Hematopoietic multipotent progenitor cell treated with erythropoietin and hydrocortisone succinate and interleukin-3 and kit ligand, for 15 days (in vitro differentiated cells): ENCODE results near the gene CDC42.

Experiments
- DNase-seq: peaks from one replicate; pipeline ENCODE4 v3.0.0-alpha.2; 2015; ENCODE audit warnings: low spot score

The CDC42 gene

DNA sequence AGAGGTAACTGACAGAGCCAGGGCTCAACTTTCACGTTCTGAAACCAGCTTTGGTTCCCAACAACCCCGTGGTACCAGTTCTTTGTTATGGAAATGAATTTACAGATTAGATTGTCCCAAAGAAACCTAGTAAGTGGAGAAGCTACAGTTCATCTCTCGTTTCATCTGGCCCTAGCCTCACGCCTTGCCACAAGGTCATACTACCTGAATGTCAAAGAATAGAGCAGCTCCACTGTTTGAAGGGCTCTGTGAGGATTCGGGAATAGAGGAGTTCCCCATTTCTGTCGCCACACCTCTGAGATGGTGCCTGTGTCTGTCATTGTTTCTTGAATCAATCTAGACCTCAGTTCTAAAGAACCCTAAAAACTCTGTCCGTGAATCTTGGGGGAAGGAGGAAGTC lies 15.0 kb upstream of the CDC42 start:
- no peak for DNase-seq

- DNase-seq, result no peak
Measured at GRCh38 chr1:22038036-22038435, 14.5 kb upstream of the CDC42 start.

- DNase-seq, result peak; percentile 86
Measured at GRCh38 chr1:22039594-22040285, 12.8 kb upstream of the CDC42 start.

DNA sequence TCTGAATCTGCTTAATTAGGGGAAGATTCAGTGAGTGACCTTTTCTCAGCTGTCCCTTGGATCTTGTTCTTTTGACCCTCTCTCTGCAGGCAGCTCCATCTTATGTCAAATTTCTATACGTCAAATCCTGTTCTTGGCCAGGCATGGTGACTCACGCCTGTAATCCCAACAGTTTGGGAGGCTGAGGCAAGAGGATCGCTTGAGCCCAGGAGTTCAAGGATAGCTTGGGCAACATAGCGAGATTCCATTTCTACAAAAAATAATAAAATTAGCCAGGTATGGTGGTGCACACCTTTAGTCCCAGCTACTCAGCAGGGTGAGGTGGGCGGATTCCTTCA lies 12.3 kb upstream of the CDC42 start:
- DNase-seq, result no peak

GRCh38 chr1:22041505-22041904 lies 11.0 kb upstream of the CDC42 start:
- no peak for DNase-seq

DNA sequence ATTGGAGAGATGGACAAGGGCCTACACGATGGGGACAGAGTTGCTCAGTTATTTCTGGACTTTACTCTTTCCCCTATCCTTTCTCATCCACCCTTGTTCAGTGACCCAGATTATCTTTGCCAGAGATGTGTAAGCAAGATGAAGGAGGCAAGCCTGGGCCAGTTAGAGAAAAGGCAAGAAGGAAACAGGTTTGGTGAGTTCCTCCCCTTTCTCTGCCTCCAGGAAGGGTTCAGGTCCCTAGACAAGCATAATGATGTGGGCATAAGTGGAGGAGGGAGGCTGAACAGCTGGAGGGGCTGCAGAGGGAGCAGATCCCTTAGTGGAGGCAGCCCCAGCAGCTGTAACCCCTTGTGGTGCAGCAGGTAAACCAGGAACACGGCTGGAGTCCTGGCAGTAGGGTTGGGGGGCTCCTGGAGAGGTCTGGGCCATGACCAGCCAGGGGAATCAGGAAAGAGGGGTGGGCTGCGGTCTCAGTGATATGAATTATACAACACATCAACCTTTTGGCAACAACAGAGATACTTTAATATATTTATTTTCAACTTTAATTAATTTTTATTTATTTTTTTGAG lies 9.2 kb upstream of the CDC42 start:
- DNase-seq, result no peak

- no peak for DNase-seq
Measured at GRCh38 chr1:22044690-22045420, 7.7 kb upstream of the CDC42 start.

GRCh38 chr1:22045604-22046228 lies 6.8 kb upstream of the CDC42 start:
- no peak for DNase-seq

- no peak for DNase-seq
Measured at GRCh38 chr1:22048351-22049192, 3.9 kb upstream of the CDC42 start.

DNA sequence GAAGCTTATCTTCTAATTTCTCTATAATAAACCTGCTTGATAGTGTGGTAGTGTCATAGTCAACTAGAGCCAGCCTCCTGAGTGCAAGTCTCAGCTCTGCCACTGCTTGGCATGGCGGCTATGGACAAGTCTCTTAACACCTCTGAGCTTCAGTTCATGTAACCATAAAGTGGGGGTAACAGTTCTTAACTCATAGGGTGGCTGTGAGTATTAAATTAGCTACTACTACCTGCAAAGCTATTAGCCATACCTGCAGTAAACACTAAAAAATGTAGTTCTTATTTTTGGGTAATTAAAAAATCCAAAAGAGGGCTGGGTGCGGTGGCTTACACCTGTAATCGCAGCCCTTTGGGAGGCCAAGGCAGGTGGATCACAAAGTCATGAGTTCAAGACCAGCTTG lies 2.2 kb upstream of the CDC42 start:
- DNase-seq, result no peak

- no peak for DNase-seq
Measured at GRCh38 chr1:22051607-22052114, 848 bp upstream of the CDC42 start.

GRCh38 chr1:22053017-22053860 lies 730 bp downstream of the CDC42 start:
- peak; percentile 60 for DNase-seq

- no peak for DNase-seq
Measured at GRCh38 chr1:22053861-22054770, 1.6 kb downstream of the CDC42 start.

GRCh38 chr1:22055463-22055862 lies 3.0 kb downstream of the CDC42 start:
- no peak for DNase-seq

GRCh38 chr1:22056043-22056442 lies 3.5 kb downstream of the CDC42 start:
- no peak for DNase-seq

DNA sequence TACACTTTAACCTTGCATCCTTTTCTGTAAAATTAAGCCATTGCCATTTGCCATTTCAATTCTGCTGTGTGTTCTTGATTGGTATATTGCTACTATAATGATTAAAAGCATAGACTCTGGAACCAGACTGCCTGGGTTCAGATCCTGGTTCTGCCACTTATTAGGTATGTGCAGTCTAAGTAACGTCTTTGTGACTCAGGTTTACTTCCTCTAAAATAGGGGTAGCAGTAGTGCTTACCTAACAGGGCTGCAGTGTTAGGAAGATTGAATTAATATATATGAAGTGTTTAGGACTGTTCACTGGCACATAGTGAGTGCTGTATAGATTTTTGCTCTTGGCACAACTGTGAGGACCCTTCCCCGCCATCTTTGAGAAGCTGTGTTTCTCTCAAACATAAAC lies 4.4 kb downstream of the CDC42 start:
- no peak for DNase-seq

DNA sequence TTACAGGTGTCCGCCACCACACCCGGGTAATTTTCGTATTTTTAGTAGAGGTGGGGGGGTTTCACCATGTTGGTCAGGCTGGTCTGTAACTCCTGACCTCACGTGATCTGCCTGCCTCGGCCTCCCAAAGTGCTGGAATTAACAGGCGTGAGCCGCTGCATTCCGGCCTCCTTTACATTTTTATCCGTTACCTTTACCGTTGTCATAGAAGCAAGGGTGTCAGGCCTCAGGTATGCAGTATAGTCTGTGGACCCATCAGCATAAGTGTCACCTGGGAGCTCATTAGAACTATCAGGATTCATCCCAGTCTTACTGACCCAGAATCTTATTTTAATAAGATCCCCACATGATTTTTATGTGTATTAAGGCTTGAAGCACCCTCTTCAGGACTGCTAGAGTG lies 5.4 kb downstream of the CDC42 start:
- no peak for DNase-seq

- DNase-seq, result no peak
Measured at GRCh38 chr1:22064751-22065402, 12.4 kb downstream of the CDC42 start.

DNA sequence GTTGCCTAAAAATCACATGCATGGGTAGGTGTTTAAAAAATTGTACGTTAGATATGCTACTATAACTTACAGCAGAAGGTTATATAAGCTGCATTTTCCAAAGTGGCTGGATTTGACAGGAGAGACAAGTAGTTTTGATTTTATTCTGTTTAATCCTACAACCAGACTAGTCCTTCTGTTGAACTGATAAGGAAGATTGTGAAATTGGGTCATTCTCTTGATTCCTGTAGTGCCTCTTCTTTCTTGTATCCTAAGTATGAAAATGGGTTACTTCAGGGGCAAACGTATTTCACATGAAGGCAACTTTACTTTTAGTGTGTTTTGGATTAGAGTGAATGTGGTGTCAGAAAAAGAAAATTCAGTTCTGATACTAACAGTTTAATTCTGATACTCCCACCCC lies 19.0 kb downstream of the CDC42 start:
- no peak for DNase-seq
